Aorta (tissue), 5 donors: ENCODE measurements around the gene KLB. TPM values are rescaled to one million over a fixed set of nuclear protein-coding genes. Genes with fewer than 3 reads are reported as not detected.

Experiments
- ATAC-seq: fragments of 200-7000 bp; cut with Tn5 transposase; one replicate; pipeline ENCODE4 v1.9.1; 2022; ENCODE audit warnings: moderate library complexity; ENCODE audit not compliant: low FRiP score
- DNase-seq, 2 donors: peaks; one replicate each; pipeline ENCODE4 v3.0.0-alpha.2; 2020
- H3K27ac ChIP-seq, 2 donors: one replicate each; pipeline ENCODE4 v1.5.1; 2013; ENCODE audit warnings: low read length in 2 of 2, mild to moderate bottlenecking in 2 of 2, moderate library complexity in 2 of 2, control low read depth in 1 of 2, inconsistent platforms in 1 of 2, low read depth in 1 of 2
- H3K27me3 ChIP-seq, 2 donors: one replicate each; pipeline ENCODE4 v1.6.1; 2013; ENCODE audit warnings: control low read depth in 1 of 2, low read length in 1 of 2, mild to moderate bottlenecking in 1 of 2, moderate library complexity in 1 of 2; ENCODE audit not compliant: insufficient read depth in 2 of 2, control insufficient read depth in 1 of 2
- H3K36me3 ChIP-seq, 2 donors: one replicate each; pipeline ENCODE4 v1.6.1; 2013; ENCODE audit warnings: control low read depth in 1 of 2, low read length in 1 of 2, mild to moderate bottlenecking in 1 of 2; ENCODE audit not compliant: insufficient read depth in 2 of 2, control insufficient read depth in 1 of 2
- H3K4me1 ChIP-seq, 2 donors: one replicate each; pipeline ENCODE4 v1.6.1; 2013; ENCODE audit warnings: low read length in 2 of 2, control low read depth in 1 of 2, mild to moderate bottlenecking in 1 of 2, moderate library complexity in 1 of 2; ENCODE audit not compliant: insufficient read depth in 2 of 2, control insufficient read depth in 1 of 2
- H3K4me3 ChIP-seq, 2 donors: one replicate each; pipeline ENCODE4 v1.5.1; 2013; ENCODE audit warnings: low read length in 2 of 2, control low read depth in 1 of 2, mild to moderate bottlenecking in 1 of 2
- H3K9me3 ChIP-seq: one replicate; pipeline ENCODE4 v1.6.1; 2013; ENCODE audit warnings: mild to moderate bottlenecking, low read length; ENCODE audit not compliant: control insufficient read depth
- WGBS, 2 donors: extraction: QIAGEN DNeasy Blood & Tissue Kit; methylation state at CpG; one replicate each; pipeline ENCODE4 v1.1.7; 2013; 5-methylcytosine and 5-hydroxymethylcytosine counted together
- intact Hi-C, 2 donors: fragments of 100-400 bp; cut with DNase I; formaldehyde crosslinking; loops; one replicate each; pipeline versions ENCODE4 v1.14.2 to v1.15.0; 2022
- polyA plus RNA-seq, 2 donors: library from polyadenylated mRNA; stranded (reverse); fragments of 200-250 nt; gene quantifications; one replicate each; pipeline ENCODE4 v1.2.3, GENCODE V29; 2013
- total RNA-seq, 2 donors: library from RNA; stranded (reverse); fragmentation: NEBNext Ultra II Directional; extraction: Animal tissue kit (Norgen Biotek cat#: 25700); gene quantifications; one replicate each; pipeline ENCODE4 v1.2.1, GENCODE V29; 2021
- donor health status: healthy with polysubstance abuse.
- donor health status: Bipolar disorder and iron deficiency.
- donor health status: DM: no; HTN: no; CAD: no.
- donor health status: DM: no; HTN: no; CAD: no.
- donor health status: DM: yes; HTN: yes; CAD: no.

Gene KLB
- total and polyA plus RNA-seq, 4 donors, result 0.13 TPM; not detected in 3

- no peaks in the 10 kb centered on the region for H3K4me1 ChIP-seq
- ATAC-seq (no peak), DNase-seq (no peak)
- no peak overlapping the region for H3K27ac ChIP-seq
- intact Hi-C loops, result no loop called here
- 84 to 88% methylated on average over 21 of the region's 21 CpGs for WGBS, 2 donors
- no peaks in the 10 kb centered on the region for H3K27me3 ChIP-seq
- no peaks in the 10 kb centered on the region for H3K9me3 ChIP-seq
- no peaks in the 10 kb centered on the region for H3K36me3 ChIP-seq
- H3K4me3 ChIP-seq, result no peak overlapping the region
Observed at GRCh38 chr4:39480902-39481695, 74.4 kb downstream of the KLB start.

DNA sequence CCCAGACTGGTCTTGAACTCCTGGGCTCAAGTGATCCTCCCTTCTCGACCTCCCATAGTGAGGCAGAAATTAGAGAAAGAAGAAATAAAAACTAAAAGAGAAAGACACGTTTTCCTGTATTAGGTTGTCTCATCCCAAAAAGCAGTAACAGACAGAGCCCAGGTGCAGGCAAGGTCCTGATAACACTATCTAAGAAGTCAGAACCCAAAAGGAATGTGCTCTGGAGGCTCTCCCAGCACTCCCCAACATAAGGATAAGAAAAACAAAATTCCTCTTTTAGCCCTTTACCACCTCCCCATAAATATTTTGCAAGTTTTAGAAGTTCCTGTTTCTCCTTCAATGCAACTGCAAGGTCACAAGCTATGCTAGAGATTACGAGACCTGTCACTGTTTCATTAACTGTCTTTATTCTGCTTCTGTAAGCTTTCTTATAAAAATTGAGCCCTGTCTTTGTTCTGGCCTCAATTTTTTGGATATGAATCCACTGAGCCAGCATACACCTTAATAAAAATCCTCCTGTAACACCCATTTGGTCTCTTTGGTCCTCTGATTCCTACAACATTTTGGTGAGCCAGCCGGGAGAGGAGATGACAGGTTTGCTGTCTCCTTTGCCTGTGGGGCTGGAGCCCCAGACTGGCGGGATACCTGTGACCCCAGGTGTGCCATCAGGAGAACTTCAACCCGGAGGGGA is 78.0 kb downstream of the KLB start:
- Histone ChIP-seq H3K27ac (no peak overlapping the region), H3K36me3 (no peaks in the 10 kb centered on the region), H3K4me3 (no peak overlapping the region), H3K4me1 (no peaks in the 10 kb centered on the region), H3K27me3 (no peaks in the 10 kb centered on the region), H3K9me3 (no peaks in the 10 kb centered on the region)
- ATAC-seq (no peak), DNase-seq (no peak)
- intact Hi-C loops, result no loop called here
- WGBS, 2 donors, result 83 to 87% methylated on average over 6 of the region's 6 CpGs

DNA sequence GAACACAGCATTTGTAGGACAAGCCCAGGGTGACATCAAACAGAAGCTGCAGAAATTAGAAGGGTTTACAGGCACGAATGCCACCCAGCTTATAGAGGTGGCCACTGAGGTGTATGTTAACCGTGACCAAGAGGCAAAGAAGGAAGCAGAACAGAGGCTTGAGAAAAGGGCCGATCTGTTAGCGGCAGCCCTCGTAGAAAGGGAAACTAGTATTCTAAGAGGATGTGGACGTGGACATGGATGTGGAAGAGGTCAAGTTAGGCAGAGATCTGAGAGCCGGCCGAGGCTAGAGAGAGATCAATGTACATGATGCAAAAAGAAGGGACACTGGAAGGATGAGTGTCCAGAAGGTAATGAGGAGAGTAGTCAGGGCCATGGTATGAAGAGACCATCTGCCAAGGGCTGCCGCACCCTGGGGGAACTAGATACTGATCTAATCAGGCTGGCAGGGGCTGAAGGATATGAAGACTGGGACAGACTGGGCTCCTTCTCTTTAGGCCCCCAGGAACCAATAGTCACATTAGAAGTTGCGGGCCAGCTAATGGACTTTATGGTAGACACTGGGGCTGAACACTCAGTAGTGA is 79.6 kb downstream of the KLB start:
- intact Hi-C loops, result no loop called here
- DNase-seq (no peak), ATAC-seq (no peak)
- H3K27me3 ChIP-seq, result no peaks in the 10 kb centered on the region
- H3K27ac ChIP-seq, result no peak overlapping the region
- WGBS, 2 donors, result 84 to 85% methylated on average over 10 of the region's 10 CpGs
- no peaks in the 10 kb centered on the region for H3K36me3 ChIP-seq
- H3K9me3 ChIP-seq, result no peaks in the 10 kb centered on the region
- no peaks in the 10 kb centered on the region for H3K4me1 ChIP-seq
- no peak overlapping the region for H3K4me3 ChIP-seq

DNA sequence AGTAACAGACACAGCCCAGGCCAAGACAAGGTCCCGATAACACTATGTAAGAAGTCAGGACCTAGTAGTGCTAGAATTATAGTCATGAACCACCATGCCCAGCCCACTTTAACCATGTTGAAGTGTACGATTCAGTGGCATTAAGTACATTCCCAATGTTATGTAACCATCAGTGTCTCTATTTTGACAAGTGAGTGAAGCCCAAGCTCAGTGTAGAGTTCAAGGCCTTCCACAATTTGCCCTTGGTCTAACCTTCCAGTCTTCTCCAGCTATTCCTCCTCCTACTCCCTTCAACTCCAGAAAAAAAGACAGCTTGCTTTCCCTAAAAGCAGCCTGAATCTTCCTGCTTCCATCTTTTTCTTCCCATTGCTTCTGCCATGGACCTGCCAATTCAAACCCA is 83.6 kb downstream of the KLB start:
- Histone ChIP-seq H3K27ac (no peak overlapping the region), H3K4me1 (no peaks in the 10 kb centered on the region), H3K4me3 (no peak overlapping the region), H3K9me3 (no peaks in the 10 kb centered on the region), H3K36me3 (no peaks in the 10 kb centered on the region), H3K27me3 (no peaks in the 10 kb centered on the region)
- no peak for ATAC-seq
- WGBS, 2 donors, result 87 to 93% methylated on average over 2 of the region's 2 CpGs
- DNase-seq, result no peak
- intact Hi-C loops, result no loop called here

DNA sequence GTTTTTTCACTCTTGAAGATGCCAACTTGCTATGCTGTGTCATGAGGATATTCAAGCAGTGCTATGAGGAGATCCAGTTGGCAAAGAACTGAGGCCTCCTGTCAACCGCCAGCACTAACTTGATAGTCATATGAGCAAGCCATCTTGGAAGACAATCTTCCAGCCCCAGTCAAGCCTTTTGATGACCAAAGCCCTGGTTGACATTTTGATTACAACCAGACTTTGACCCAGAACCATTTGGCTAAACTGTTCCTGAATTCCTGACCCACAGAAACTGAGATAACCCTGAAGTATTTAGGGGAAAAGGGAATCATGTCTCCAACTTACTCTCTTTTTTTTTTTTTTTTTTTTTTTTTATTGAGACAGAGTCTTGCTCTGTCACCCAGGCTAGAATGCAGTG is 87.6 kb downstream of the KLB start:
- intact Hi-C loops, result no loop called here
- ATAC-seq (no peak), DNase-seq (no peak)
- H3K9me3 ChIP-seq, result no peaks in the 10 kb centered on the region
- no peak overlapping the region for H3K27ac ChIP-seq
- H3K4me3 ChIP-seq, result no peak overlapping the region
- peaks cover 2 to 4% of the 10 kb centered on the region in 2 donors for H3K36me3 ChIP-seq
- 90 to 95% methylated on average over 1 of the region's 1 CpG for WGBS, 2 donors
- no peaks in the 10 kb centered on the region for H3K27me3 ChIP-seq
- H3K4me1 ChIP-seq, result no peaks in the 10 kb centered on the region

GRCh38 chr4:39495446-39496213 is 88.9 kb downstream of the KLB start:
- no peaks in the 10 kb centered on the region for H3K27me3 ChIP-seq
- DNase-seq, result no peak
- H3K4me3 ChIP-seq, result no peak overlapping the region
- WGBS, 2 donors, result 48 to 55% methylated on average over 4 of the region's 4 CpGs
- intact Hi-C loops, result no loop called here
- H3K9me3 ChIP-seq, result no peaks in the 10 kb centered on the region
- no peaks in the 10 kb centered on the region for H3K4me1 ChIP-seq
- ATAC-seq, result no peak
- H3K27ac ChIP-seq, result no peak overlapping the region
- peaks cover 2 to 4% of the 10 kb centered on the region in 2 donors for H3K36me3 ChIP-seq

DNA sequence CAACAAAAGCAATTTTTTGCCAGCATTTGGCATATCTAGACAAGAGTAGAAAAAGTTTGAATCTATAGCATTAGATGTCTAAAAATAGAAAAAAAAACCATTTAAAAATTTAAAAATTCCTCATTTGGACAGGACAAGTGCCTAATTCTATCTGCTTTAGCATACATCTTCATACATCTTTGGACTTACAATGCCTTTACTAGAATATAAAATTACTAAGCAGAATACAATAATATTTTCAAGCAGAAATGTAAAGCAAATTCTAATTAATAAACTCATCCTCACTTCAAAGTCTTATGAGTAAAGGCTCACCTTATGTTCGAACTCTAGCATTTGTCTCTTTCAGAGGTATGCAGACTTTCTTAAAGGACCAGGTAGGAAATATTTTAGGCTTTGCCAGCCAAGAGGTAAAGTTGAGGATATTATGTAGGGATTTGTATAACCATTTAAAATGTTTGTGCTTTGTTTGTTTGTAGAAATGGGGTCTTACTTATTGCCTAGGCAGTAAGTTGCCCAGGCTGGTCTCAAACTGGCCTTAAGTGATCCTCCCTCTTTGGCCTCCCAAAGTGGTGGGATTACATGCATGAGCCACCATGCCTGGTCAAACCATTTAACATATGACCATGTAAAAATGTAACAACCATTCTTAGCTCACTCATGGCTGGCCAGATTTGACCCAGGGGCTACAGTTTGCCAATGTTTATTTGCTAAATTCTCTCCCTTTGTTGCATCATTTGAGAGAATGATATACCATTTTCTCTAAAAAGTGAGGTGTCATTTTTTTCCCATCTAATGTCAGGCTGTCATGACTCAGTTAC is 91.4 kb downstream of the KLB start:
- intact Hi-C loops, result no loop called here
- no peaks in the 10 kb centered on the region for H3K27me3 ChIP-seq
- ATAC-seq (no peak), DNase-seq (no peak)
- H3K36me3 ChIP-seq, result peaks cover 4 to 5% of the 10 kb centered on the region in 2 donors
- H3K27ac ChIP-seq, result no peak overlapping the region
- H3K4me3 ChIP-seq, result no peak overlapping the region
- WGBS, 2 donors, result 86 to 88% methylated on average over 1 of the region's 1 CpG
- H3K4me1 ChIP-seq, result peaks cover 0 to 2% of the 10 kb centered on the region in 2 donors
- H3K9me3 ChIP-seq, result no peaks in the 10 kb centered on the region

DNA sequence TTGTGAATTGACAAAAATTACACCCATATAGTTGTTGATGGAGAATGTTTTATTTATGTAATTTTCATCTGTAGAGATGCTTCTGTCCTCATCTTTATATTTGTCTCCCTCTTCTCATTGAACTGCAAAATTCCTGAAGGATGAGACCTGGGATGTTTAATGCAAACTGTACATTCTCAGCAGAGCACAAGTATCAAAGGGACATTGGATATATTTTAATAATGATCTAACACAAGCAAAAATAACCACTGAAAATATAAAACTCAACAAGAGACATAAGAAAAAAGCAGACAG is 91.9 kb downstream of the KLB start:
- no peaks in the 10 kb centered on the region for H3K27me3 ChIP-seq
- no peak overlapping the region for H3K4me3 ChIP-seq
- peaks cover 4 to 6% of the 10 kb centered on the region in 2 donors for H3K36me3 ChIP-seq
- no peak for DNase-seq
- no peaks in the 10 kb centered on the region for H3K9me3 ChIP-seq
- intact Hi-C loops, result no loop called here
- H3K27ac ChIP-seq, result no peak overlapping the region
- peaks cover 0 to 2% of the 10 kb centered on the region in 2 donors for H3K4me1 ChIP-seq
- no peak for ATAC-seq
